OCI-LY7 (cell line): ENCODE data around the gene FRMD3. TPM values are rescaled to one million over a fixed set of nuclear protein-coding genes. Genes with fewer than 3 reads are reported as not detected.

Experiments used
- BruUV-seq: library from RNA; stranded (reverse); fragments of 400-500 nt; replicated peaks from 2 replicates; lab custom pipeline; 2021; lab: Mats Ljungman, UMichigan
- CTCF ChIA-PET: fragments of 300-600 bp; sonication (Branson Sonifier 250); formaldehyde crosslinking; loops from one replicate; lab custom pipeline; 2022; ENCODE audit warnings: antibody characterized with exemption; ENCODE audit not compliant: unreplicated experiment; lab: Charles Lee
- POLR2A ChIA-PET: fragments of 300-600 bp; sonication (Branson Sonifier 250); formaldehyde crosslinking; loops from one replicate; lab custom pipeline; 2022; ENCODE audit warnings: antibody characterized with exemption; lab: Charles Lee
- DNase-seq: peaks from one replicate; pipeline ENCODE4 v3.0.0-alpha.2; 2015; ENCODE audit warnings: low spot score
- H2AFZ ChIP-seq: fragments of 200-600 bp; sonication (generic), shearing (Covaris generic); 2 replicates; pipeline ENCODE4 v1.6.1; 2014; ENCODE audit warnings: mild to moderate bottlenecking, antibody characterized with exemption, low read length, moderate library complexity
- H3K27ac ChIP-seq: fragments of 200-600 bp; sonication (generic); 2 replicates; pipeline ENCODE4 v1.5.1; 2014; ENCODE audit warnings: mixed run types, low read depth, mild to moderate bottlenecking, moderate library complexity, low read length, inconsistent platforms; ENCODE audit not compliant: poor library complexity, severe bottlenecking
- H3K36me3 ChIP-seq: fragments of 200-600 bp; sonication (generic); 2 replicates; pipeline ENCODE4 v1.6.1; 2014; ENCODE audit warnings: mild to moderate bottlenecking, antibody characterized with exemption, low read length, moderate library complexity, mixed read lengths; ENCODE audit not compliant: insufficient read depth
- H3K4me1 ChIP-seq: fragments of 200-600 bp; sonication (generic); 2 replicates; pipeline ENCODE4 v1.5.1; 2014; ENCODE audit warnings: mild to moderate bottlenecking, low read length; ENCODE audit not compliant: insufficient read depth, poor library complexity, severe bottlenecking
- H3K4me2 ChIP-seq: fragments of 200-600 bp; sonication (generic); 2 replicates; pipeline ENCODE4 v1.6.1; 2014; ENCODE audit warnings: mild to moderate bottlenecking, low read length
- H3K4me3 ChIP-seq: fragments of 200-600 bp; sonication (generic); 2 replicates; pipeline ENCODE4 v1.5.1; 2014; ENCODE audit warnings: mild to moderate bottlenecking, low read depth, low read length; ENCODE audit not compliant: poor library complexity, severe bottlenecking
- H3K79me2 ChIP-seq: fragments of 200-600 bp; sonication (generic); 2 replicates; pipeline ENCODE4 v1.6.1; 2016; ENCODE audit warnings: low read depth, mild to moderate bottlenecking, low read length, moderate library complexity, mixed read lengths; ENCODE audit not compliant: insufficient read depth
- H3K9me2 ChIP-seq: fragments of 200-600 bp; sonication (generic); 2 replicates; pipeline ENCODE4 v1.6.1; 2016; ENCODE audit warnings: mild to moderate bottlenecking, low read length, mixed read lengths; ENCODE audit not compliant: insufficient read depth
- H3K9me3 ChIP-seq: fragments of 200-600 bp; sonication (generic); 2 replicates; pipeline ENCODE4 v1.6.1; 2014; ENCODE audit warnings: mild to moderate bottlenecking, mixed run types, low read length, mixed read lengths
- H4K20me1 ChIP-seq: fragments of 200-600 bp; sonication (generic); 2 replicates; pipeline ENCODE4 v1.6.1; 2014; ENCODE audit warnings: mild to moderate bottlenecking, antibody characterized with exemption, low read length, moderate library complexity, mixed read lengths; ENCODE audit not compliant: insufficient read depth
- CTCF ChIP-seq: fragments of 200-600 bp; sonication (generic); conservative IDR thresholded peaks from 2 replicates; pipeline ENCODE4 v1.5.1; 2014; ENCODE audit warnings: mild to moderate bottlenecking, antibody characterized with exemption, low read length, moderate library complexity, mixed read lengths
- EZH2phosphoT487 ChIP-seq: fragments of 200-600 bp; sonication (generic); IDR thresholded peaks from 2 replicates; pipeline ENCODE4 v1.6.1; 2018; ENCODE audit warnings: low read depth, borderline replicate concordance, mild to moderate bottlenecking, mixed run types, antibody characterized with exemption, low read length, moderate library complexity, mixed read lengths
- intact Hi-C: fragments of 100-400 bp; cut with micrococcal nuclease; formaldehyde crosslinking; loops from one replicate; pipeline ENCODE4 v1.10.0; 2022; ENCODE audit not compliant: unreplicated experiment
- total RNA-seq, 2 experiments: library from RNA; depleted of rRNA in 1 of 2; stranded (reverse); fragments of >200 nt in 1 of 2; shearing (Covaris generic) in 1 of 2; gene quantifications; 2 replicates each; pipeline ENCODE4 v1.2.3, GENCODE V29; 2014 to 2022

The FRMD3 gene
- total RNA-seq, 2 experiments from 2014 or later: 0.48 to 1.4 TPM

DNA sequence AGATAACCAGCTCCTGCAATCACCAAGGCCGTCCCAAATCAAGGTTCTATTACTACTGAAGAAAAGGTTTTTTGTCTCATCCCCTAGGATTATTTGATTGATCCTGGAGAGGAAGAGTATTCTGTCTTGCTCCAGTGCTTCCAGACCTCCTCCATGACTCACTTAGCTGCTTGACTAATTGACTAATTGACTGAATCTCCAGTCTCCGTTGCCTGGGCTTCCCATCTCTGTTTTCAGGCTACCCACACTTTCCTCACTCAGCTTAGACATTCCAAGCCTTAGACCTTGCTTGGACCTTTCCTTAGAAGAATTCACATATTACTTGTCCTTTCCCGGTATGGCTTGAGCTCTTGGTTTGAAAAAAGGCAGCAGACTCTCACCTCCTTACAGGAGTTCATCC is 60.6 kb downstream of the FRMD3 start:
- no peaks in the 10 kb centered on the region for H4K20me1 ChIP-seq
- no TSS peak for BruUV-seq
- no peak overlapping the region for H3K27ac ChIP-seq
- H3K4me2 ChIP-seq: no peak overlapping the region
- H3K36me3 ChIP-seq: no peaks in the 10 kb centered on the region
- ChIA-PET CTCF (no interaction called here), POLR2A (no interaction called here)
- no peak overlapping the region for H3K4me3 ChIP-seq
- intact Hi-C loops: no loop called here
- no peak for DNase-seq
- no peak overlapping the region for H2AFZ ChIP-seq
- no peaks in the 10 kb centered on the region for H3K9me2 ChIP-seq
- H3K4me1 ChIP-seq: no peaks in the 10 kb centered on the region
- no peaks in the 10 kb centered on the region for H3K79me2 ChIP-seq
- TF ChIP-seq EZH2phosphoT487 (no peak), CTCF (no peak)
- H3K9me3 ChIP-seq: no peaks in the 10 kb centered on the region

DNA sequence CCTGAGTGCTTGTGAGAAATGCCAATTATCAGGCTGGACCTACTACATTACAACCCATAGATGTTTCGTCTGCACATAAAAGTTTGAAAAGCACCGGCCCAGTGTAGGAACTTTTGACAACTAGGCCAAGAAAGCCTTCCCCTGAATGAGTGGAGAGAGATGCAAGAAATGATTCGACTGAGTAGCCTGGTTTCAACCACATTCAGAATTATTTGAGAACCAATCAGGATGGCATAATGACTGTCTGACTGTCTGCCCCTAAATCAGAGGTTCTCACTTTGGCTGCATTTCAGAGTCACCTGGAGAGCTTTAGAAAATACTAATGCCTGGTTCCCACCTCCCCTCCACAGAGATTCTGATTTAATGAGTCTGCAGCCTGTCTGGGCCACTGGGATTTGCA is 61.1 kb downstream of the FRMD3 start:
- Histone ChIP-seq H3K9me2 (no peaks in the 10 kb centered on the region), H3K79me2 (no peaks in the 10 kb centered on the region), H3K36me3 (no peaks in the 10 kb centered on the region), H3K9me3 (no peaks in the 10 kb centered on the region), H3K4me3 (no peak overlapping the region), H4K20me1 (no peaks in the 10 kb centered on the region), H3K4me2 (no peak overlapping the region), H3K4me1 (no peaks in the 10 kb centered on the region), H2AFZ (no peak overlapping the region), H3K27ac (no peak overlapping the region)
- DNase-seq: no peak
- TF ChIP-seq CTCF (no peak), EZH2phosphoT487 (no peak)
- POLR2A ChIA-PET: no interaction called here
- CTCF ChIA-PET: no interaction called here
- no TSS peak for BruUV-seq
- intact Hi-C loops: no loop called here

DNA sequence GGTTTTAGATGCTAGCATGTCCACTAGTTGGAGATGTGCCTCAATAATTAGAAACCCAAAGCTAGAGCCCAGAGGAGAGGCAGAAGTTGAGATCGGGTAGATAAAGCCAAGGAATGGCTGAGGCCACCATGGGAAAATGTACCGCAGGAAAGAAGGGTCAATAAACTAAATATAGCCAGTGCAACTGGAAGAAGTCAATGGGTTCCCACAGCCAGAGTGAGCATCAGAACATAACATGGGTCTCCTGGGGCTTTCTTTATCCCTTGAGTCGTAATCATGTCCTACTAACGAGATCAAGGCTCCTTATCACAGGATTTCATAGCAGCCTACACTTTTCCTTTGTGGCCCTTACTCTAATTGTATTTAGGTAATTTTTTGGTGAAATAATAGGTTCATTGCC is 61.7 kb downstream of the FRMD3 start:
- H3K27ac ChIP-seq: no peak overlapping the region
- no peak overlapping the region for H3K4me2 ChIP-seq
- ChIA-PET CTCF (no interaction called here), POLR2A (no interaction called here)
- no TSS peak for BruUV-seq
- no peaks in the 10 kb centered on the region for H3K9me3 ChIP-seq
- H4K20me1 ChIP-seq: no peaks in the 10 kb centered on the region
- H3K79me2 ChIP-seq: no peaks in the 10 kb centered on the region
- no peaks in the 10 kb centered on the region for H3K9me2 ChIP-seq
- no peaks in the 10 kb centered on the region for H3K36me3 ChIP-seq
- H3K4me3 ChIP-seq: no peak overlapping the region
- no peaks in the 10 kb centered on the region for H3K4me1 ChIP-seq
- no peak for TF ChIP-seq EZH2phosphoT487
- no peak for TF ChIP-seq CTCF
- no peak for DNase-seq
- intact Hi-C loops: no loop called here
- no peak overlapping the region for H2AFZ ChIP-seq
